ENCODE measurements around the gene APC.
"Not testable (repeated sequence)": the region's sequence is repeated elsewhere in the genome, so short reads cannot be mapped to it uniquely, and the experiment has no call there.

Gene APC

GRCh38 chr5:112883192-112883591 lies 145.5 kb downstream of the APC start:
- Histone ChIP-seq H3K4me1 (ENCODE audit: low read length) (peaks cover 28% of the 10 kb centered on the region), H3F3A (ENCODE audit: insufficient read depth, low read length) (peaks cover 20% of the 10 kb centered on the region), H2AFZ (ENCODE audit: low read length) (no peak overlapping the region), H3K36me3 (replicated peaks; ENCODE audit: insufficient read depth, low read length) (peaks cover 12% of the 10 kb centered on the region), H3K9ac (ENCODE audit: low read length) (no peak overlapping the region), H3K79me2 (ENCODE audit: low read length) (peaks cover 75% of the 10 kb centered on the region), H3K27me3 (replicated peaks; ENCODE audit: insufficient read depth, low read length) (no peaks in the 10 kb centered on the region), H3K9me2 (replicated peaks; ENCODE audit: insufficient read depth, low read length) (no peaks in the 10 kb centered on the region), H3K4me2 (ENCODE audit: low read depth, low read length) (no peak overlapping the region), H3K4me3 (ENCODE audit: low read length) (no peak overlapping the region), H3K9me3 (replicated peaks; ENCODE audit: insufficient read depth, low read length) (no peaks in the 10 kb centered on the region), H4K20me1 (ENCODE audit: insufficient read depth, low read length) (no peaks in the 10 kb centered on the region), H3K27ac (ENCODE audit: low read length) (no peak overlapping the region)
- no peak for TF ChIP-seq EZH2phosphoT487 (IDR thresholded peaks at IDR 0.05; ENCODE audit: low read length)
- no peak for TF ChIP-seq CTCF (IDR thresholded peaks at IDR 0.05; ENCODE audit: low read length)
- TF ChIP-seq EZH2 (optimal IDR thresholded peaks at IDR 0.05; ENCODE audit: low read depth, low read length): no peak
- DNase-seq: no peak

GRCh38 chr5:112885001-112885400 lies 147.3 kb downstream of the APC start:
- no peaks in the 10 kb centered on the region for H3K27me3 ChIP-seq (replicated peaks; ENCODE audit: insufficient read depth, low read length)
- no peak overlapping the region for H3K4me2 ChIP-seq (ENCODE audit: low read depth, low read length)
- no peak overlapping the region for H3K4me3 ChIP-seq (ENCODE audit: low read length)
- H3K27ac ChIP-seq (ENCODE audit: low read length): no peak overlapping the region
- no peaks in the 10 kb centered on the region for H3K9me3 ChIP-seq (replicated peaks; ENCODE audit: insufficient read depth, low read length)
- peaks cover 83% of the 10 kb centered on the region for H3K79me2 ChIP-seq (ENCODE audit: low read length)
- H3K9ac ChIP-seq (ENCODE audit: low read length): no peak overlapping the region
- H3F3A ChIP-seq (ENCODE audit: insufficient read depth, low read length): peaks cover 4% of the 10 kb centered on the region; the same call in 1 of the 2 replicates
- H3K36me3 ChIP-seq (replicated peaks; ENCODE audit: insufficient read depth, low read length): peaks cover 12% of the 10 kb centered on the region
- no peak overlapping the region for H2AFZ ChIP-seq (ENCODE audit: low read length)
- no peak for DNase-seq
- TF ChIP-seq EZH2 (optimal IDR thresholded peaks at IDR 0.05; ENCODE audit: low read depth, low read length) (no peak), CTCF (IDR thresholded peaks at IDR 0.05; ENCODE audit: low read length) (no peak), EZH2phosphoT487 (IDR thresholded peaks at IDR 0.05; ENCODE audit: low read length) (no peak)
- H3K9me2 ChIP-seq (replicated peaks; ENCODE audit: insufficient read depth, low read length): no peaks in the 10 kb centered on the region
- peaks cover 22% of the 10 kb centered on the region for H3K4me1 ChIP-seq (ENCODE audit: low read length)
- H4K20me1 ChIP-seq (ENCODE audit: insufficient read depth, low read length): no peaks in the 10 kb centered on the region

GRCh38 chr5:112886975-112887374 lies 149.3 kb downstream of the APC start:
- no peaks in the 10 kb centered on the region for H3K9me2 ChIP-seq (replicated peaks; ENCODE audit: insufficient read depth, low read length)
- TF ChIP-seq EZH2phosphoT487 (IDR thresholded peaks at IDR 0.05; ENCODE audit: low read length) (no peak), EZH2 (optimal IDR thresholded peaks at IDR 0.05; ENCODE audit: low read depth, low read length) (no peak), CTCF (IDR thresholded peaks at IDR 0.05; ENCODE audit: low read length) (no peak)
- 0 out of 2 replicates have a peak, but pooled peaks cover 7% of the 10 kb centered on the region for H3K4me1 ChIP-seq (ENCODE audit: low read length)
- peaks cover 75% of the 10 kb centered on the region for H3K79me2 ChIP-seq (ENCODE audit: low read length)
- no peak overlapping the region for H2AFZ ChIP-seq (ENCODE audit: low read length)
- no peak overlapping the region for H3K9ac ChIP-seq (ENCODE audit: low read length)
- DNase-seq: no peak
- no peaks in the 10 kb centered on the region for H3K27me3 ChIP-seq (replicated peaks; ENCODE audit: insufficient read depth, low read length)
- peaks cover 12% of the 10 kb centered on the region for H3K36me3 ChIP-seq (replicated peaks; ENCODE audit: insufficient read depth, low read length)
- H3K4me2 ChIP-seq (ENCODE audit: low read depth, low read length): no peak overlapping the region
- no peaks in the 10 kb centered on the region for H3K9me3 ChIP-seq (replicated peaks; ENCODE audit: insufficient read depth, low read length)
- H4K20me1 ChIP-seq (ENCODE audit: insufficient read depth, low read length): no peaks in the 10 kb centered on the region
- no peaks in the 10 kb centered on the region for H3F3A ChIP-seq (ENCODE audit: insufficient read depth, low read length)
- H3K4me3 ChIP-seq (ENCODE audit: low read length): no peak overlapping the region
- no peak overlapping the region for H3K27ac ChIP-seq (ENCODE audit: low read length)

- H3K4me2 ChIP-seq (ENCODE audit: low read depth, low read length); H4K20me1 ChIP-seq (ENCODE audit: insufficient read depth, low read length); H3K27ac ChIP-seq (ENCODE audit: low read length); H3F3A ChIP-seq (ENCODE audit: insufficient read depth, low read length); H3K9ac ChIP-seq (ENCODE audit: low read length); H3K4me3 ChIP-seq (ENCODE audit: low read length); H3K36me3 ChIP-seq (replicated peaks; ENCODE audit: insufficient read depth, low read length); H3K9me3 ChIP-seq (replicated peaks; ENCODE audit: insufficient read depth, low read length); DNase-seq; H2AFZ ChIP-seq (ENCODE audit: low read length); H3K4me1 ChIP-seq (ENCODE audit: low read length); H3K27me3 ChIP-seq (replicated peaks; ENCODE audit: insufficient read depth, low read length); H3K9me2 ChIP-seq (replicated peaks; ENCODE audit: insufficient read depth, low read length): not testable (repeated sequence)
- H3K79me2 ChIP-seq (ENCODE audit: low read length): peaks cover 66% of the 10 kb centered on the region
Measured at GRCh38 chr5:112892066-112892465, 154.4 kb downstream of the APC start.
